K562 (cell line): ENCODE measurements around the gene PPIA. TPM values are rescaled to one million over a fixed set of nuclear protein-coding genes. Genes with fewer than 3 reads are reported as not detected.

ENCODE experiments used
- ADNP ChIP-seq: fragments of 200-800 bp; sonication (Bioruptor generic); IDR thresholded peaks from 2 replicates; pipeline ENCODE4 v1.6.1; 2016; ENCODE audit warnings: missing genetic modification characterization, missing compliant biosample characterization
- CHD2 ChIP-seq: IDR thresholded peaks from 2 replicates; pipeline ENCODE4 v1.6.1; 2011; ENCODE audit warnings: low read depth, low read length
- FOXP1 ChIP-seq: sonication (generic); formaldehyde crosslinking; IDR thresholded peaks from 2 replicates; pipeline ENCODE4 v1.8.0; 2022; ENCODE audit warnings: mild to moderate bottlenecking, missing genetic modification reagents
- GABPA ChIP-seq: fragments of 200-800 bp; sonication (Bioruptor generic); conservative IDR thresholded peaks from 2 replicates; pipeline ENCODE4 v1.6.1; 2016; ENCODE audit warnings: low read depth, missing genetic modification characterization, missing compliant biosample characterization
- GABPB2 ChIP-seq: fragments of 250-450 bp; sonication (Bioruptor Pico); conservative IDR thresholded peaks from 2 replicates; pipeline ENCODE4 v1.5.1; 2021; ENCODE audit warnings: mild to moderate bottlenecking
- GTF2E2 ChIP-seq: fragments of 200-800 bp; sonication (Bioruptor generic); IDR thresholded peaks from 2 replicates; pipeline ENCODE4 v1.6.1; 2016; ENCODE audit warnings: missing genetic modification characterization, missing compliant biosample characterization
- GTF2F1 ChIP-seq: IDR thresholded peaks from 2 replicates; pipeline ENCODE4 v1.6.1; 2011; ENCODE audit warnings: low read depth, low read length, improper control_type of control experiment
- HSF4 ChIP-seq: fragments of 250-450 bp; sonication (Bioruptor Pico); IDR thresholded peaks from 2 replicates; pipeline ENCODE4 v2.1.2; 2022; ENCODE audit warnings: mild to moderate bottlenecking, moderate library complexity, borderline replicate concordance
- MEIS2 ChIP-seq: fragments of 450-650 bp; IDR thresholded peaks from 2 replicates; pipeline ENCODE4 v1.6.1; 2014; ENCODE audit warnings: mild to moderate bottlenecking; ENCODE audit not compliant: partially characterized antibody
- MTA2 ChIP-seq: fragments of 450-650 bp; IDR thresholded peaks from 2 replicates; pipeline ENCODE4 v1.6.1; 2016; ENCODE audit warnings: low read depth
- MYBL2 ChIP-seq, 2 experiments: fragments of 450-650 bp in 1 of 2; sonication (generic) in 1 of 2; formaldehyde crosslinking in 1 of 2; IDR thresholded peaks; 2 replicates each; pipeline versions ENCODE4 v1.6.1 to v1.8.1; 2017 to 2022; ENCODE audit warnings: borderline replicate concordance in 1 of 2, inconsistent platforms in 1 of 2, low read depth in 1 of 2, mild to moderate bottlenecking in 1 of 2, missing genetic modification reagents in 1 of 2, moderate library complexity in 1 of 2
- NFATC3 ChIP-seq: fragments of 450-650 bp; IDR thresholded peaks from 2 replicates; pipeline ENCODE4 v1.6.1; 2017; ENCODE audit warnings: mild to moderate bottlenecking
- POLR2AphosphoS2 ChIP-seq: IDR thresholded peaks from 2 replicates; pipeline ENCODE4 v1.6.1; 2012; ENCODE audit warnings: low read length, improper control_type of control experiment
- POLR2G ChIP-seq: fragments of 200-400 bp; formaldehyde crosslinking; IDR thresholded peaks from 2 replicates; pipeline ENCODE4 v1.6.1; 2017; ENCODE audit warnings: low read depth, mild to moderate bottlenecking, antibody characterized with exemption, low read length, moderate library complexity
- POLR2H ChIP-seq: IDR thresholded peaks from 2 replicates; pipeline ENCODE4 v1.6.1; 2016; ENCODE audit warnings: missing genetic modification characterization, low read depth, mild to moderate bottlenecking, control low read depth, missing compliant biosample characterization, moderate library complexity
- RUNX1 ChIP-seq: sonication (generic); IDR thresholded peaks from 2 replicates; pipeline ENCODE4 v1.6.1; 2016; ENCODE audit warnings: antibody characterized with exemption, low read depth
- SUPT5H ChIP-seq: fragments of 450-650 bp; IDR thresholded peaks from 2 replicates; pipeline ENCODE4 v1.6.1; 2016
- TARDBP ChIP-seq: fragments of 450-650 bp; IDR thresholded peaks from 2 replicates; pipeline ENCODE4 v1.6.1; 2016
- TOE1 ChIP-seq, 2 experiments: fragments of 450-650 bp in 1 of 2; sonication (generic) in 1 of 2; formaldehyde crosslinking in 1 of 2; IDR thresholded peaks; 2 replicates each; pipeline versions ENCODE4 v1.7.1 to v1.8.0; 2016 to 2022; ENCODE audit warnings: borderline replicate concordance in 2 of 2, mild to moderate bottlenecking in 2 of 2, antibody characterized with exemption in 1 of 2, inconsistent platforms in 1 of 2, low read depth in 1 of 2, missing genetic modification reagents in 1 of 2, moderate library complexity in 1 of 2
- XRCC4 ChIP-seq: IDR thresholded peaks from one replicate; pipeline ENCODE4 v1.6.1; 2011; ENCODE audit not compliant: insufficient read depth, insufficient read length; ENCODE audit errors: extremely low read depth
- YBX1 ChIP-seq: fragments of 450-650 bp; IDR thresholded peaks from 2 replicates; pipeline ENCODE4 v1.7.1; 2016; ENCODE audit warnings: mild to moderate bottlenecking
- ZBTB33 ChIP-seq: sonication (generic); formaldehyde crosslinking; IDR thresholded peaks from 2 replicates; pipeline ENCODE4 v1.8.1; 2023; ENCODE audit warnings: mild to moderate bottlenecking, missing genetic modification reagents
- ZEB2 ChIP-seq: fragments of 450-650 bp; IDR thresholded peaks from 2 replicates; pipeline ENCODE4 v1.6.1; 2016
- ZKSCAN3 ChIP-seq: fragments of 250-450 bp; sonication (Bioruptor Pico); IDR thresholded peaks from 2 replicates; pipeline ENCODE4 v1.4.0; 2020
- ZNF140 ChIP-seq: fragments of 250-450 bp; sonication (Bioruptor Pico); IDR thresholded peaks from 2 replicates; pipeline ENCODE4 v1.8.0; 2021; ENCODE audit warnings: moderate library complexity, mild to moderate bottlenecking, inconsistent platforms
- ZNF224 ChIP-seq: sonication (generic); formaldehyde crosslinking; IDR thresholded peaks from 2 replicates; pipeline ENCODE4 v1.8.0; 2022; ENCODE audit warnings: mild to moderate bottlenecking, missing genetic modification reagents
- ZZZ3 ChIP-seq: fragments of 450-650 bp; IDR thresholded peaks from 2 replicates; pipeline ENCODE4 v1.6.1; 2016; ENCODE audit warnings: antibody characterized with exemption, mild to moderate bottlenecking, moderate library complexity
- polyA plus RNA-seq, 8 experiments: library from polyadenylated mRNA; depleted of rRNA in 4 of 8; stranded (reverse) in 5 of 8; unstranded in 3 of 8; fragments of >200 nt; fragmentation: Nextera tagmentation in 2 of 8; fragmentation: Illumina TruSeq in 1 of 8; extraction: Ambion mirVana in 2 of 8; extraction: Trizol in 1 of 8; gene quantifications; 2 replicates each; pipeline versions ENCODE4 v1.2.1 to v1.2.3, GENCODE V29; 2011 to 2014; ENCODE audit warnings: inconsistent platforms in 1 of 8, missing spikeins in 1 of 8
- total RNA-seq, 7 experiments: library from RNA; depleted of rRNA in 6 of 7; stranded (reverse); fragments of >200 nt in 6 of 7; fragmentation: Illumina TruSeq in 2 of 7; extraction: Trizol in 2 of 7; gene quantifications; 2 replicates each; pipeline versions ENCODE4 v1.2.1 to v1.2.3, GENCODE V29; 2011 to 2021; ENCODE audit warnings: low replicate concordance in 1 of 7
- TF ChIP-seq, protein P1 (sequence below): fragments of 450-650 bp; IDR thresholded peaks from 2 replicates; pipeline ENCODE4 v1.6.1; 2014; ENCODE audit warnings: low read depth, mild to moderate bottlenecking, moderate library complexity, borderline replicate concordance
- TF ChIP-seq, protein P2 (sequence below): fragments of 250-450 bp; sonication (Bioruptor Pico); IDR thresholded peaks from 2 replicates; pipeline ENCODE4 v1.8.0; 2021; ENCODE audit warnings: moderate library complexity, mild to moderate bottlenecking, inconsistent platforms

PPIA gene
- total and polyA plus RNA-seq, 9 of the 15 experiments (the other 6 are each of a cell fraction or from before 2014, with no cell fraction given): 2,583 to 7,504 (median 3,973) TPM

- TF ChIP-seq, protein P1, sequence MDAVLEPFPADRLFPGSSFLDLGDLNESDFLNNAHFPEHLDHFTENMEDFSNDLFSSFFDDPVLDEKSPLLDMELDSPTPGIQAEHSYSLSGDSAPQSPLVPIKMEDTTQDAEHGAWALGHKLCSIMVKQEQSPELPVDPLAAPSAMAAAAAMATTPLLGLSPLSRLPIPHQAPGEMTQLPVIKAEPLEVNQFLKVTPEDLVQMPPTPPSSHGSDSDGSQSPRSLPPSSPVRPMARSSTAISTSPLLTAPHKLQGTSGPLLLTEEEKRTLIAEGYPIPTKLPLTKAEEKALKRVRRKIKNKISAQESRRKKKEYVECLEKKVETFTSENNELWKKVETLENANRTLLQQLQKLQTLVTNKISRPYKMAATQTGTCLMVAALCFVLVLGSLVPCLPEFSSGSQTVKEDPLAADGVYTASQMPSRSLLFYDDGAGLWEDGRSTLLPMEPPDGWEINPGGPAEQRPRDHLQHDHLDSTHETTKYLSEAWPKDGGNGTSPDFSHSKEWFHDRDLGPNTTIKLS: no peak
- TF ChIP-seq CHD2: no peak
- no peak for TF ChIP-seq MYBL2 (IDR thresholded peaks at IDR 0.05; ENCODE audit: low read depth)
- TF ChIP-seq MYBL2 (CRISPR knock-in tag; IDR thresholded peaks at IDR 0.05; ENCODE audit: borderline replicate concordance): no peak
- TF ChIP-seq POLR2AphosphoS2: peak; percentile 82
- no peak for TF ChIP-seq ZKSCAN3
- no peak for TF ChIP-seq TARDBP
- TF ChIP-seq MTA2: no peak
- peak; percentile 37 for TF ChIP-seq ZBTB33 (CRISPR knock-in tag)
- TF ChIP-seq, protein P2, sequence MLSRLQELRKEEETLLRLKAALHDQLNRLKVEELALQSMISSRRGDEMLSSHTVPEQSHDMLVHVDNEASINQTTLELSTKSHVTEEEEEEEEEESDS (CRISPR knock-in tag): no peak
- TF ChIP-seq ZNF140 (CRISPR knock-in tag): no peak
- TF ChIP-seq GABPB2 (CRISPR knock-in tag): no peak
- TF ChIP-seq ZNF224 (CRISPR knock-in tag): 0 out of 2 replicates have a peak, but pooled peaks have one; percentile 61
- peak; percentile 61; the same call in 1 of the 2 replicates for TF ChIP-seq SUPT5H
- no peak for TF ChIP-seq TOE1 (IDR thresholded peaks at IDR 0.05; ENCODE audit: borderline replicate concordance)
- no peak for TF ChIP-seq TOE1 (CRISPR knock-in tag; IDR thresholded peaks at IDR 0.05; ENCODE audit: borderline replicate concordance, low read depth)
- TF ChIP-seq HSF4: no peak
- TF ChIP-seq YBX1: no peak
- no peak for TF ChIP-seq ADNP
- peak; percentile 25; the same call in 1 of the 2 replicates for TF ChIP-seq POLR2G
- no peak for TF ChIP-seq MEIS2
- no peak for TF ChIP-seq GTF2F1
- TF ChIP-seq FOXP1 (CRISPR knock-in tag): no peak
- TF ChIP-seq XRCC4: no peak
- no peak for TF ChIP-seq ZEB2
- no peak for TF ChIP-seq ZZZ3
- no peak for TF ChIP-seq GTF2E2 (tag)
- TF ChIP-seq NFATC3: no peak
- no peak for TF ChIP-seq RUNX1
- TF ChIP-seq POLR2H (tag): no peak
- no peak for TF ChIP-seq GABPA (tag)
These were observed 6.0 kb downstream of the PPIA start (continued) for GRCh38 chr7:44802418-44803025.
